MM.1S (cell line): ENCODE measurements around the gene PRICKLE3.

ENCODE experiments used
- DNase-seq: peaks from one replicate; pipeline ENCODE4 v3.0.0-alpha.2; 2015
- H2AFZ ChIP-seq: fragments of 300-600 bp; sonication (generic); 2 replicates; pipeline ENCODE4 v1.6.0; 2016; ENCODE audit warnings: antibody characterized with exemption, low read length
- H3F3A ChIP-seq: fragments of 300-600 bp; sonication (generic); 2 replicates; pipeline ENCODE4 v1.6.1; 2016; ENCODE audit warnings: mild to moderate bottlenecking, antibody characterized with exemption, low read length, moderate library complexity, mixed read lengths; ENCODE audit not compliant: insufficient read depth
- H3K27ac ChIP-seq: fragments of 300-600 bp; sonication (generic); 2 replicates; pipeline ENCODE4 v1.5.1; 2016; ENCODE audit warnings: mild to moderate bottlenecking, low read length
- H3K27me3 ChIP-seq: fragments of 300-600 bp; sonication (generic); replicated peaks from 2 replicates; pipeline ENCODE4 v1.6.0; 2016; ENCODE audit warnings: low read length; ENCODE audit not compliant: insufficient read depth
- H3K36me3 ChIP-seq: fragments of 300-600 bp; sonication (generic); replicated peaks from 2 replicates; pipeline ENCODE4 v1.6.1; 2016; ENCODE audit warnings: mild to moderate bottlenecking, low read length, mixed read lengths; ENCODE audit not compliant: insufficient read depth
- H3K4me1 ChIP-seq: fragments of 300-600 bp; sonication (generic); 2 replicates; pipeline ENCODE4 v1.6.1; 2016; ENCODE audit warnings: low read length, mixed read lengths
- H3K4me2 ChIP-seq: fragments of 300-600 bp; sonication (generic); 2 replicates; pipeline ENCODE4 v1.6.0; 2016; ENCODE audit warnings: low read depth, low read length
- H3K4me3 ChIP-seq: fragments of 300-600 bp; sonication (generic); 2 replicates; pipeline ENCODE4 v1.5.1; 2016; ENCODE audit warnings: low read length, mixed read lengths
- H3K79me2 ChIP-seq: fragments of 300-600 bp; sonication (generic); 2 replicates; pipeline ENCODE4 v1.6.1; 2016; ENCODE audit warnings: mixed run types, low read length, mixed read lengths
- H3K9ac ChIP-seq: fragments of 300-600 bp; sonication (generic); 2 replicates; pipeline ENCODE4 v1.6.1; 2016; ENCODE audit warnings: low read length, mixed read lengths
- H3K9me2 ChIP-seq: fragments of 300-600 bp; sonication (generic); replicated peaks from 2 replicates; pipeline ENCODE4 v1.6.1; 2016; ENCODE audit warnings: mild to moderate bottlenecking, low read length, mixed read lengths; ENCODE audit not compliant: insufficient read depth
- H3K9me3 ChIP-seq: fragments of 300-600 bp; sonication (generic); replicated peaks from 2 replicates; pipeline ENCODE4 v1.6.1; 2016; ENCODE audit warnings: mild to moderate bottlenecking, low read length, mixed read lengths; ENCODE audit not compliant: insufficient read depth
- H4K20me1 ChIP-seq: fragments of 300-600 bp; sonication (generic); 2 replicates; pipeline ENCODE4 v1.6.1; 2016; ENCODE audit warnings: mild to moderate bottlenecking, low read length, moderate library complexity, mixed read lengths; ENCODE audit not compliant: insufficient read depth
- EZH2 ChIP-seq: fragments of 300-600 bp; sonication (generic); optimal IDR thresholded peaks from 2 replicates; pipeline ENCODE3; 2017; ENCODE audit warnings: low read depth, mild to moderate bottlenecking, antibody characterized with exemption, low read length, mixed read lengths
- EZH2phosphoT487 ChIP-seq: fragments of 300-600 bp; sonication (generic); IDR thresholded peaks from 2 replicates; pipeline ENCODE4 v1.6.1; 2018; ENCODE audit warnings: antibody characterized with exemption, low read length
- TF ChIP-seq, protein P1 (sequence below): fragments of 300-600 bp; sonication (generic); IDR thresholded peaks from 2 replicates; pipeline ENCODE4 v1.5.1; 2016; ENCODE audit warnings: antibody characterized with exemption, low read length, mixed read lengths

PRICKLE3 gene

DNA sequence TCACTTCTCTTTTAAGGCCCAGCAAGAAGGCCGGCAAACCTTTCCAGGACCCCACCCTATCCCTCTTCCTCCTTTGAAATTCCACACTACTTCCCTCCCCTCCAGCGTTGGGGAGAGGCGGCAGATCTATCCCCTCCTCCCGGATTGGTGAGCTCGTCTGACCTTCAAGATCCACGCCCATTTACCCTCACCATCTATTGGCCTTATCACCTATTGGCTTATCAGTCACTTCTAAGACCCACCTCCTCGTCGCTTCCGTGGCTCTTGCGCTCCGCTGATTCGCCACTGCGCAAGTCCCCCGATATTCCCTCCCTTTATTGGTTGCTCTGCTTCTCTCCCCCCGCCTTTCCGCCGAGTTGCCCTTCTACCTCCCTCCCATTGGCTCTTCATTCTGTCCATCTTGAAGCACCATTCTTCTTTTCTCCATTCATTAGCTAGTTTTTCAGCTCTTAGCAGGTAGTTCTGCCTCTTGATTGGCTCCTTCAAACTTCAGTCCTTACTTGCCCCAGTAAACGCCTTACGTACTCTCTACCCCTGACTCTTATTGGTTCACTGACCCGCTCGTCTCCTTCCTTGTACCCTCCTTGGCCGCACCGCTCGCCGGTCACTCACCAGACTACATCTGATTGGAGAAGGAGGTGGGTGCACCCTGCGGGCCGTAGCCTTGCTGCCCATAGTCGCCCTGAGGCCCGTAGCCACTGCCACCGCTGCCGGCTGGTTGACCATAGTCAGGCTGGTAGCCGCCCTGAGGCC, 4.8 kb upstream of the PRICKLE3 start:
- no peaks in the 10 kb centered on the region for H3K27me3 ChIP-seq
- H3K27ac ChIP-seq: peak overlapping the region; percentile 74; the same call in 1 of the 2 replicates
- no peaks in the 10 kb centered on the region for H3F3A ChIP-seq
- H3K4me2 ChIP-seq: peak overlapping the region; percentile 49; the same call in 1 of the 2 replicates
- no peaks in the 10 kb centered on the region; the same call in 1 of the 2 replicates for H3K4me1 ChIP-seq
- H2AFZ ChIP-seq: peak overlapping the region; percentile 61; the same call in 1 of the 2 replicates
- H3K79me2 ChIP-seq: no peaks in the 10 kb centered on the region
- no peaks in the 10 kb centered on the region for H3K36me3 ChIP-seq
- H3K9me3 ChIP-seq: no peaks in the 10 kb centered on the region
- peak overlapping the region; percentile 72 for H3K9ac ChIP-seq
- H4K20me1 ChIP-seq: no peaks in the 10 kb centered on the region
- H3K4me3 ChIP-seq: peak overlapping the region; percentile 85
- H3K9me2 ChIP-seq: no peaks in the 10 kb centered on the region
- TF ChIP-seq EZH2phosphoT487 (no peak), EZH2 (no peak)
- TF ChIP-seq, protein P1, sequence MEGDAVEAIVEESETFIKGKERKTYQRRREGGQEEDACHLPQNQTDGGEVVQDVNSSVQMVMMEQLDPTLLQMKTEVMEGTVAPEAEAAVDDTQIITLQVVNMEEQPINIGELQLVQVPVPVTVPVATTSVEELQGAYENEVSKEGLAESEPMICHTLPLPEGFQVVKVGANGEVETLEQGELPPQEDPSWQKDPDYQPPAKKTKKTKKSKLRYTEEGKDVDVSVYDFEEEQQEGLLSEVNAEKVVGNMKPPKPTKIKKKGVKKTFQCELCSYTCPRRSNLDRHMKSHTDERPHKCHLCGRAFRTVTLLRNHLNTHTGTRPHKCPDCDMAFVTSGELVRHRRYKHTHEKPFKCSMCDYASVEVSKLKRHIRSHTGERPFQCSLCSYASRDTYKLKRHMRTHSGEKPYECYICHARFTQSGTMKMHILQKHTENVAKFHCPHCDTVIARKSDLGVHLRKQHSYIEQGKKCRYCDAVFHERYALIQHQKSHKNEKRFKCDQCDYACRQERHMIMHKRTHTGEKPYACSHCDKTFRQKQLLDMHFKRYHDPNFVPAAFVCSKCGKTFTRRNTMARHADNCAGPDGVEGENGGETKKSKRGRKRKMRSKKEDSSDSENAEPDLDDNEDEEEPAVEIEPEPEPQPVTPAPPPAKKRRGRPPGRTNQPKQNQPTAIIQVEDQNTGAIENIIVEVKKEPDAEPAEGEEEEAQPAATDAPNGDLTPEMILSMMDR: no peak
- peak; percentile 96 for DNase-seq

DNA sequence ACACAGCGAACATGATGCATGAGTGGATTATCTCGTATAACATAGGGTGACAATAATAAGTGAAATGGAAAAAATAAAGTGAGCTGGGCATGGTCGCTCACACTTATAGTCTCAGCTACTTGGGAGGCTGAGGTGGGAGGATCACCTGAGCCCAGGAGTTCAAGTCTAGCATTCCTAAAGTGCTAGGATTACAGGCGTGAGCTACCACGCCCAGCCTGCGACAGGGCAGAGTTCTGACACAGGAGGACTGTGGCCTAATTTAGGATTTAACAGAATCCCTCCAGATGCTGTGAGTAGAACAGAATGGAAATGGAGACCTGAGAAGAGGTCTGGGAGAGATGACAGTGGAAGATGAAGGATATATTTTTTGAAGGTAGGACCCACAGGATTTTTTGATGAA, 3.4 kb upstream of the PRICKLE3 start:
- Histone ChIP-seq H3K79me2 (peaks cover 4% of the 10 kb centered on the region; the same call in 1 of the 2 replicates), H3F3A (no peaks in the 10 kb centered on the region), H4K20me1 (no peaks in the 10 kb centered on the region), H3K4me2 (no peak overlapping the region), H3K9me3 (no peaks in the 10 kb centered on the region), H3K36me3 (no peaks in the 10 kb centered on the region), H3K27ac (no peak overlapping the region), H3K27me3 (no peaks in the 10 kb centered on the region), H3K9me2 (no peaks in the 10 kb centered on the region), H3K9ac (no peak overlapping the region), H3K4me3 (no peak overlapping the region), H2AFZ (no peak overlapping the region), H3K4me1 (no peaks in the 10 kb centered on the region; the same call in 1 of the 2 replicates)
- no peak for DNase-seq
- TF ChIP-seq, protein P1: no peak
- TF ChIP-seq EZH2phosphoT487: no peak
- TF ChIP-seq EZH2: no peak

DNA sequence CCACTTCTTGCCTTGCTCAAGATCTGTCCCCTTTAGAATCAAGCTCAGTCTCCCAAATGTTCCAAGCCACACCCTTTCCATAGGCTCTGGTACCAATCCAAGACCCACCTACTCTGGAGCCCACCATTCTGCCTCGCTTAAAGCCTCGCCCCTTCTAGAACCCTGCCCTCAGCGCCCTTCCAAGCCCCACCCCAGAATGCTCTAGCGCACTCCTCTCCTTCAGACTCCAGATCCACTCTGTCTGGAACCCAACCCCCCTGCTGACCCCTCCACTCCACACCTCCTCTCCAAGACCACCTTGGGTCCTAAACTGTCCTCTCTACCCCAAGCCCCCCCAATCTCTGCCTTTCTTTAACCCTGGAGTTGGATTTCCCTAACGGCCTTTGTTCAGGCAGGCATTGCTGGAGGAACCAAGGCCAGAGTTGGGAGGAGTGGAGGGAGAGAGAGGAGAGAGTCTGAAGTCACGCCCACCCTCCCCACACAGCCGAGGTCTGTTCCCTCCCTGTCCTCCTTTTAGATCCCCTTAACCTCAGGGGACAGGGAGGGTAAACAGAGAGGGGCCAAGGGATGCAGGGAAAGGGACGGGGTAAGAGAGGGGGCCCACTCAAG, 2.4 kb upstream of the PRICKLE3 start:
- Histone ChIP-seq H4K20me1 (no peaks in the 10 kb centered on the region), H3K4me1 (no peaks in the 10 kb centered on the region; the same call in 1 of the 2 replicates), H3K79me2 (peaks cover 4% of the 10 kb centered on the region; the same call in 1 of the 2 replicates)

More for the DNA sequence above, 2.4 kb upstream of the PRICKLE3 start:
- H3K27me3 ChIP-seq: no peaks in the 10 kb centered on the region
- no peak overlapping the region for H3K9ac ChIP-seq
- no peak overlapping the region for H3K27ac ChIP-seq
- no peak overlapping the region for H3K4me2 ChIP-seq
- no peaks in the 10 kb centered on the region for H3K36me3 ChIP-seq
- H2AFZ ChIP-seq: no peak overlapping the region
- no peaks in the 10 kb centered on the region for H3K9me3 ChIP-seq
- no peaks in the 10 kb centered on the region for H3F3A ChIP-seq
- no peaks in the 10 kb centered on the region for H3K9me2 ChIP-seq
- TF ChIP-seq EZH2phosphoT487: no peak
- no peak for TF ChIP-seq EZH2
- TF ChIP-seq, protein P1: no peak
- DNase-seq: no peak
- no peak overlapping the region for H3K4me3 ChIP-seq
